ENCODE data around the gene SNAPIN. TPM values are rescaled to one million over a fixed set of nuclear protein-coding genes. Genes with fewer than 3 reads are reported as not detected.

The SNAPIN gene
- total RNA-seq, 4 donors from 2014 or later = 10.5 to 38.4 (median 27.4) TPM

DNA sequence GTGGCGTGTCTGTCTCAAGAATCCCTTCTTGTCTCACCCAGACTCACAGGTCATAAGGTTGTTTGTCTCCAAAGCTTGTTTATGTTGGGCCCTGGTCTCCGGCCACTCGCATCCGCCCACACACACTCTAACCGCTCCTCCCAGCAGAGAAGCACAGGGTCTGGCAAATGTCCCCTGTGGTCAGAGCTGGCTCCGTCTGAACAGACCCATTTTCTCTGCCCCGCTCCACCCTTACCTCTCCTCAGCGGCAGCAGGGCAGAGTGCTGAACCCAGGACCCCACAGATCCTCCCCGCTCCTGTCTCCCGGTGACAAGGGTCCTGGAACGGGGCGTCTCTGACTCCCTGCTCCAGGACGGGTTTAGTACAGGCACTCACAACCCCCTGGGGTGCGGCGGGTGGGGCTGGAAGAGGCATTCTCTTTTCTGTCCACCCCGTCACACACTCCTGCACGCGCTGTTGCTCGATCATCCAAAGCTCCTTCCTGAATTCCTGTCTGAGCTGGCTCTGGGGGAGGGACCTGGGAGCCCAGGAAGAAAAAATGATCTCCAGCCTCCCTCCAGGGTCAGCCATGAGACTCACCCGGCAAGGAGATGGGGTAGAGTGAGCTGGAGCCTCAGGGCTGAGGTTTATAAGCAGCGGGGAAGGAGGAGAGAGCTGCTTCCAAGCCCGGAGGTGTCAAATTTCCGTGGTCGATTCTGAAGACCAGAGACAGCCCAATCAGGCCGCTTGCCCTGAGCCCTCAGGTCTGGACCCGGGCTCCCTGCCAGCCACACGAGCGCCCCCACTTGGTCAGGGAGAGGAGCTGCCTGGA is 31.4 kb upstream of the SNAPIN start, which contains the start of gene S100A13:
S100A13 (minus strand) TSS at position 602 of the 811 bp plus-strand sequence. CDS start 1,033 bp downstream, outside the sequence.
- Histone ChIP-seq H3K4me3 (peak within 1 kb of the TSS; percentile 37 to 49 (median 41)), H3K27me3 (no peaks in the 10 kb centered on the region), H3K27ac (peak within 1 kb of the TSS; percentile 83 to 95 (median 90)), H3K9me3 (no peaks in the 10 kb centered on the region), H3K36me3 (no peaks in the 10 kb centered on the region), H3K4me1 (peaks cover 4 to 44% (median 25%) of the 10 kb centered on the region in 4 donors)
- DNase-seq = peak; percentile 71
- WGBS, 2 donors (ENCODE audit: low coverage in 1 of 2) = 30 to 31% methylated on average over 8 to 28 of the region's 28 CpGs
- intact Hi-C loops (cut with DNase I; ENCODE audit: low total_unique reads) (no loop called here), in situ Hi-C loops (cut with MboI; ENCODE audit: low pct_ligation_motif_present in 1 of 4, low pct_unique_long_range_greater_than_20kb in 1 of 4, low sequenced_read_pairs in 3 of 4) (no loop called here)
- no peak for TF ChIP-seq EP300 (IDR thresholded peaks at IDR 0.05; ENCODE audit: low read depth)
- TF ChIP-seq POLR2A (IDR thresholded peaks at IDR 0.05) = peak; percentile 81
- TF ChIP-seq, protein P1, sequence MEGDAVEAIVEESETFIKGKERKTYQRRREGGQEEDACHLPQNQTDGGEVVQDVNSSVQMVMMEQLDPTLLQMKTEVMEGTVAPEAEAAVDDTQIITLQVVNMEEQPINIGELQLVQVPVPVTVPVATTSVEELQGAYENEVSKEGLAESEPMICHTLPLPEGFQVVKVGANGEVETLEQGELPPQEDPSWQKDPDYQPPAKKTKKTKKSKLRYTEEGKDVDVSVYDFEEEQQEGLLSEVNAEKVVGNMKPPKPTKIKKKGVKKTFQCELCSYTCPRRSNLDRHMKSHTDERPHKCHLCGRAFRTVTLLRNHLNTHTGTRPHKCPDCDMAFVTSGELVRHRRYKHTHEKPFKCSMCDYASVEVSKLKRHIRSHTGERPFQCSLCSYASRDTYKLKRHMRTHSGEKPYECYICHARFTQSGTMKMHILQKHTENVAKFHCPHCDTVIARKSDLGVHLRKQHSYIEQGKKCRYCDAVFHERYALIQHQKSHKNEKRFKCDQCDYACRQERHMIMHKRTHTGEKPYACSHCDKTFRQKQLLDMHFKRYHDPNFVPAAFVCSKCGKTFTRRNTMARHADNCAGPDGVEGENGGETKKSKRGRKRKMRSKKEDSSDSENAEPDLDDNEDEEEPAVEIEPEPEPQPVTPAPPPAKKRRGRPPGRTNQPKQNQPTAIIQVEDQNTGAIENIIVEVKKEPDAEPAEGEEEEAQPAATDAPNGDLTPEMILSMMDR (IDR thresholded peaks at IDR 0.05) = peak in 3 of 5 experiments; percentile 47 to 65 (median 63)
- peak; percentile 72 to 88 (median 74) for TF ChIP-seq POLR2AphosphoS5 (IDR thresholded peaks at IDR 0.05)

DNA sequence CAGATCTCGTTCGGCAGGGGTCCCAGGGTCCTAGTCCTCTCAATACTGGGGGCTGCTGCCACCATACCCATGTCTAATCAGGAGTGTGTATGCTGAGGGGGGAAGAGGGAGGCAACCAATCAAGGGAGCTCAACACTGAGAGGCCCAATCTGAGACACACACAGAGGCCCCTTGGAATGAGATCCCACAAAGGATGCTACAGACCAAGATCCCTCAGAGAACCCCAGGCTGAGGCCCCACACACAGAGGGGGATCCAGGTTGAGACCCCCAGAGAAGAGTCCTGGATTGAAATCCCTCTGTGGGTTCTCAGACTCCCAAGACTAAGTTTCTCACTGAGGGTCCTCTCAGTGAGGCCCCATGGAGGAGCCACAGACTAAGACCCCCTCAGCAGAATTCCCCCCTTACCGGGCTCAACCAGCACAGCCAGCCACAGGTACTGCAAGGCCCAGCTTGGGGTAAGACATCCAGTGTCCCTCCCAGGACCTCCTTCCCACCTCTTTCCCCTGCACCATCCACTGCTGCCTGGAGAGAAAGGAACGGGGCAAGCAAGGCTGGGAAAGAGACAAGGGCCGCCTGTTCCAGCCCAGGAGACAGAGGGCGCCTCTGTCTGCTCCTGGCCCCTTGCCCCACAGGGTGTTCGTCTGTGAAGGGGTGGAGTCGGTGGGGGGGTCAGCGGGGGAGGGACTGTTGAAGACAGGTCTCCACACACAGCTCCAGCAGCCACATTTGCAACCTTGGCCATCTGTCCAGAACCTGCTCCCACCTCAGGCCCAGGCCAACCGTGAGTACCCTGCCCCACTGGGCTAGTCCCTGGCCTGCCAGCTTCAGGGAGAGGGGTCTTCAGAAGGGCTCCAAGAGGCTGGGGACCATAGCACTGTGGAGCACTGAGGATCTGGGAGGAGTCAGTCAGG is 30.5 kb upstream of the SNAPIN start, which contains the start of gene S100A1:
S100A1 (plus strand) TSS at position 720 of the 912 bp plus-strand sequence. CDS start 2,088 bp downstream, outside the sequence.
- Histone ChIP-seq H3K4me1 (peaks cover 8 to 51% (median 29%) of the 10 kb centered on the region in 4 donors), H3K27ac (peak within 1 kb of the TSS; percentile 83 to 95 (median 90)), H3K27me3 (no peaks in the 10 kb centered on the region), H3K36me3 (no peaks in the 10 kb centered on the region), H3K9me3 (no peaks in the 10 kb centered on the region), H3K4me3 (peak within 1 kb of the TSS in 3 of 4 donors; percentile 40 to 49 (median 42))
- TF ChIP-seq POLR2AphosphoS5 (IDR thresholded peaks at IDR 0.05) (no peak), POLR2A (IDR thresholded peaks at IDR 0.05) (no peak), EP300 (IDR thresholded peaks at IDR 0.05; ENCODE audit: low read depth) (no peak)
- TF ChIP-seq, protein P1 (IDR thresholded peaks at IDR 0.05) = peak in 3 of 5 experiments; percentile 0 to 89 (median 77)
- intact Hi-C loops (cut with DNase I; ENCODE audit: low total_unique reads) = no loop called here
- no peak for DNase-seq
- 62% methylated on average over 10 of the region's 10 CpGs; no CpG with 5 or more reads in 1 of the 2 donors for WGBS, 2 donors (ENCODE audit: low coverage in 1 of 2)
- in situ Hi-C loops (cut with MboI; ENCODE audit: low pct_ligation_motif_present in 1 of 4, low pct_unique_long_range_greater_than_20kb in 1 of 4, low sequenced_read_pairs in 3 of 4) = no loop called here

DNA sequence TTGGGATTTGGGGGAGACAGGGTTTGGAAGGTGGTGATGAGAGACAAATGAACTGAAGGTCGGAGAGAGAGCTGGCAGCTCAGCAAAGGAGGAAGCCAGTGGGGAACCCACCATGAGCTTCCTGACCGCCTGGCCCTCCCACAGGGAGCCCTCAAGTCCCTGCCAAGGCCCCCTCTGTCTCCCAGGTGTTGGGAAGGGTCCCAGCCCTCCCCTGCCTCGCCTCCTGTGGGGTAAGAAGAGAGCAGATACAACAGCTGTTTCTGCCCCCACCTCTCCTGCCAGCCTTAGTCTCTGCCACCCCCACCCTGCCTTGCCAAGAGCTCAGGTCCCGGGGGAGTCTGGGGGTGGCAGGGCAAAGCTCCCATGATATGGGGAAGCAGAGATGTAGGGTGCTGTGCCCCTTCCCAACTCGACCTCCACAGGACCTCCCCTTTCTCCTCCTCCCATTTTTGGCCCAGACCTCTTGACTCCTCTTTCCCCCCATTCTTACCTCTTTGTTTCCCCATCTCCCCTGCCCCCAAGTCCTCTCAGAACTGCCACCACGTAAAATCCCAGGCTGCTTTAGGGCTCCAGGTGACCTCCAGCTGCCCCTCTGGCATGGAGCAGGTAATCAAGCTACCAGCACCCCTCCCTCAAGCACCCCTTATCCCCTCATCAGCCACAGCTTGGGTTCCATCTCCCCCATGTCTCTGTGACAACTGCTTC is 29.7 kb upstream of the SNAPIN start:
- no peak for DNase-seq
- Histone ChIP-seq H3K4me1 (peaks cover 14 to 57% (median 35%) of the 10 kb centered on the region in 4 donors), H3K4me3 (no peak overlapping the region), H3K36me3 (no peaks in the 10 kb centered on the region), H3K9me3 (no peaks in the 10 kb centered on the region), H3K27me3 (no peaks in the 10 kb centered on the region), H3K27ac (peak overlapping the region in 2 of 4 donors; percentile 90 to 95)
- 83% methylated on average over 6 of the region's 6 CpGs; no CpG with 5 or more reads in 1 of the 2 donors for WGBS, 2 donors (ENCODE audit: low coverage in 1 of 2)
- intact Hi-C loops (cut with DNase I; ENCODE audit: low total_unique reads) = no loop called here
- TF ChIP-seq POLR2AphosphoS5 (IDR thresholded peaks at IDR 0.05) = no peak
- TF ChIP-seq EP300 (IDR thresholded peaks at IDR 0.05; ENCODE audit: low read depth) = no peak
- TF ChIP-seq, protein P1 (IDR thresholded peaks at IDR 0.05) = no peak
- no peak for TF ChIP-seq POLR2A (IDR thresholded peaks at IDR 0.05)
- in situ Hi-C loops (cut with MboI; ENCODE audit: low pct_ligation_motif_present in 1 of 4, low pct_unique_long_range_greater_than_20kb in 1 of 4, low sequenced_read_pairs in 3 of 4) = no loop called here
